Loucy (cell line): ENCODE data around the gene CDK5R2.
A peak's percentile ranks its signal among the peaks of the same experiment; 100 is the strongest.

Experiments used
- H2AFZ ChIP-seq: fragments of 200-600 bp; sonication (generic); 2 replicates; pipeline ENCODE4 v1.6.0; 2016; ENCODE audit warnings: antibody characterized with exemption, mild to moderate bottlenecking, low read length, moderate library complexity
- H3F3A ChIP-seq: fragments of 200-600 bp; 2 replicates; pipeline ENCODE4 v1.6.0; 2016; ENCODE audit warnings: antibody characterized with exemption, low read depth, mild to moderate bottlenecking
- H3K27me3 ChIP-seq: fragments of 200-600 bp; sonication (generic); 2 replicates; pipeline ENCODE4 v1.6.1; 2014; ENCODE audit warnings: low read length, mild to moderate bottlenecking; ENCODE audit not compliant: insufficient read depth, poor library complexity, severe bottlenecking
- H3K36me3 ChIP-seq: fragments of 200-600 bp; sonication (generic); 2 replicates; pipeline ENCODE4 v1.6.1; 2016; ENCODE audit warnings: low read length; ENCODE audit not compliant: insufficient read depth
- H3K4me1 ChIP-seq: fragments of 200-600 bp; sonication (generic); 2 replicates; pipeline ENCODE4 v1.5.1; 2014; ENCODE audit warnings: low read length, mild to moderate bottlenecking; ENCODE audit not compliant: insufficient read depth, poor library complexity, severe bottlenecking
- H3K4me2 ChIP-seq: fragments of 200-600 bp; sonication (generic); 2 replicates; pipeline ENCODE4 v1.6.0; 2014; ENCODE audit warnings: antibody characterized with exemption, low read length, low read depth, mild to moderate bottlenecking; ENCODE audit not compliant: poor library complexity, severe bottlenecking
- H3K4me3 ChIP-seq: fragments of 200-600 bp; sonication (generic); 2 replicates; pipeline ENCODE4 v1.5.1; 2014; ENCODE audit warnings: low read length, mild to moderate bottlenecking, mixed read lengths; ENCODE audit not compliant: poor library complexity, severe bottlenecking
- H3K79me2 ChIP-seq: fragments of 200-600 bp; sonication (generic); 2 replicates; pipeline ENCODE4 v1.6.1; 2014; ENCODE audit warnings: low read length; ENCODE audit not compliant: insufficient read depth
- H3K9ac ChIP-seq: fragments of 200-600 bp; sonication (generic); 2 replicates; pipeline ENCODE4 v1.6.0; 2014; ENCODE audit warnings: mild to moderate bottlenecking, low read depth, low read length, moderate library complexity; ENCODE audit not compliant: poor library complexity, severe bottlenecking
- H3K9me2 ChIP-seq: fragments of 200-600 bp; sonication (generic); replicated peaks from 2 replicates; pipeline ENCODE4 v1.6.1; 2016; ENCODE audit warnings: low read depth, low read length, mixed read lengths
- H3K9me3 ChIP-seq: fragments of 200-600 bp; sonication (generic); 2 replicates; pipeline ENCODE4 v1.6.1; 2014; ENCODE audit warnings: mild to moderate bottlenecking, antibody characterized with exemption, low read length, low read depth; ENCODE audit not compliant: insufficient read depth
- H4K20me1 ChIP-seq: fragments of 200-600 bp; sonication (generic); 2 replicates; pipeline ENCODE4 v1.6.0; 2014; ENCODE audit warnings: antibody characterized with exemption, low read length, mild to moderate bottlenecking; ENCODE audit not compliant: insufficient read depth, poor library complexity, severe bottlenecking
- CTCF ChIP-seq: fragments of 200-600 bp; sonication (generic); conservative IDR thresholded peaks from 2 replicates; pipeline ENCODE4 v1.5.1; 2014; ENCODE audit warnings: mild to moderate bottlenecking, antibody characterized with exemption, low read length
- EZH2phosphoT487 ChIP-seq: fragments of 200-600 bp; IDR thresholded peaks from 2 replicates; pipeline ENCODE4 v1.6.1; 2018; ENCODE audit warnings: antibody characterized with exemption, mild to moderate bottlenecking, moderate library complexity, borderline replicate concordance

Gene CDK5R2

GRCh38 chr2:218981390-218981880 is 22.0 kb downstream of the CDK5R2 start:
- no peak for TF ChIP-seq EZH2phosphoT487
- TF ChIP-seq CTCF: peak; percentile 62; the same call in 1 of the 2 replicates
- peaks cover 4% of the 10 kb centered on the region for H3K4me1 ChIP-seq
- H3K36me3 ChIP-seq: no peaks in the 10 kb centered on the region
- no peaks in the 10 kb centered on the region for H3K9me3 ChIP-seq
- peak overlapping the region; percentile 68 for H3K9ac ChIP-seq
- H3K4me3 ChIP-seq: peak overlapping the region; percentile 78
- H2AFZ ChIP-seq: peak overlapping the region; percentile 85; the same call in 1 of the 2 replicates
- H3F3A ChIP-seq: no peaks in the 10 kb centered on the region
- no peaks in the 10 kb centered on the region for H3K9me2 ChIP-seq
- peak overlapping the region; percentile 89 for H3K4me2 ChIP-seq
- H3K79me2 ChIP-seq: no peaks in the 10 kb centered on the region
- H3K27me3 ChIP-seq: no peaks in the 10 kb centered on the region
- H4K20me1 ChIP-seq: no peaks in the 10 kb centered on the region

GRCh38 chr2:218981881-218982585 is 22.6 kb downstream of the CDK5R2 start:
- H4K20me1 ChIP-seq: no peaks in the 10 kb centered on the region
- no peak overlapping the region for H3K4me2 ChIP-seq
- H3K4me3 ChIP-seq: no peak overlapping the region
- H3K9ac ChIP-seq: no peak overlapping the region
- no peaks in the 10 kb centered on the region for H3K9me3 ChIP-seq
- H3F3A ChIP-seq: no peaks in the 10 kb centered on the region
- peaks cover 4% of the 10 kb centered on the region for H3K4me1 ChIP-seq
- H3K9me2 ChIP-seq: no peaks in the 10 kb centered on the region
- H3K27me3 ChIP-seq: no peaks in the 10 kb centered on the region
- no peak for TF ChIP-seq CTCF
- no peak for TF ChIP-seq EZH2phosphoT487
- H3K79me2 ChIP-seq: no peaks in the 10 kb centered on the region
- no peak overlapping the region for H2AFZ ChIP-seq
- H3K36me3 ChIP-seq: no peaks in the 10 kb centered on the region

GRCh38 chr2:218982586-218983262 is 23.3 kb downstream of the CDK5R2 start:
- Histone ChIP-seq H3K9me3 (no peaks in the 10 kb centered on the region), H3K4me3 (no peak overlapping the region), H3K79me2 (no peaks in the 10 kb centered on the region), H4K20me1 (no peaks in the 10 kb centered on the region), H3K4me1 (peaks cover 4% of the 10 kb centered on the region), H2AFZ (no peak overlapping the region), H3K27me3 (no peaks in the 10 kb centered on the region), H3F3A (no peaks in the 10 kb centered on the region), H3K36me3 (no peaks in the 10 kb centered on the region), H3K4me2 (no peak overlapping the region), H3K9ac (no peak overlapping the region), H3K9me2 (no peaks in the 10 kb centered on the region)
- TF ChIP-seq CTCF: no peak
- no peak for TF ChIP-seq EZH2phosphoT487
